GM21723 (cell line): Measurements from ENCODE around the gene ERVFRD-1.

Experiments
- ATAC-seq: cut with Tn5 transposase; IDR thresholded peaks from one replicate; pipeline ENCODE4 v1.9.1; 2021; ENCODE audit warnings: mild to moderate bottlenecking, moderate library complexity; ENCODE audit not compliant: unreplicated experiment

Gene ERVFRD-1

DNA sequence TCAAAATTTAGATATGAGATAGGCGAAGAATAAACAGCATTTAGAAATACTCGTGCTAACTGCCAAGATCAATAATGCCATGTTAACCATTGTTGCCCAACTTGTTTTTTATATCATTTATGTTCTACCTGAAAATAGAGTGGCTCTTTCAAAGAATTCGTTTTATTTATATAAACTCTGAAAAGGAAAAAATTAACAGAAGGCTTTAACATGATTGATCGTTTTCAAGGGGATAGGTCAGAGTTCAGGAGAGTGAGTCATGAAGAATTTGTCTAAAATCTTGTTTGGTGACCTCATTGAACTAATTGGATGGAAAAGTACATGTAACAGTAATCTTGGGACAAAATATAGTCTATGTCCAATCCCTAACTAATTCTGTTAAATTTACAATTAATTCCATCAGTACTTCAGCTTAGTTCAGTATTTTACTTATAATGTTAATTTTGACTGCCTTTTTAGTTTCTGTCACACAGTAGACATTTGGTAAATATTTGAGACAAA is 56.3 kb downstream of the ERVFRD-1 start:
- ATAC-seq: no peak

DNA sequence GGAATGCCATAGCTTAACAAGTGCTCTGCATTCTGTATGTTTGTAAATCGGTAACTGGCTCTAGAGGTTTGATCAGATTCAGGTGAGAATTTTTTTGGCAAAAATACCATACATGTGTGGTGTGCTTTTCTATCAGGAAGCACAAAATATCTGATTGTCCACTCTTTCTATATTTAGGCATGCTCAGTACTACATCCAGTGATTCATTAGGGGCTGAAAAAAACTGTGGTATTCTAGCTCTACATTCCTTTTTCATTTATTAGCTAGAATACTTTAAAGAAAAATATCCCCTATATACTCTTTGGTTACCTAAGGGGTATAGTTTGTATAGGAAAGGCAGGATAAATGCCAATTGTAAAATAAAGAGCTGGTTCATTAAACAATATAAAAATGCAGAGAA is 56.8 kb downstream of the ERVFRD-1 start:
- no peak for ATAC-seq

- no peak for ATAC-seq
These were observed 58.2 kb downstream of the ERVFRD-1 start for GRCh38 chr6:11053307-11053706.
